ENCODE measurements around the gene RFTN1.

DNA sequence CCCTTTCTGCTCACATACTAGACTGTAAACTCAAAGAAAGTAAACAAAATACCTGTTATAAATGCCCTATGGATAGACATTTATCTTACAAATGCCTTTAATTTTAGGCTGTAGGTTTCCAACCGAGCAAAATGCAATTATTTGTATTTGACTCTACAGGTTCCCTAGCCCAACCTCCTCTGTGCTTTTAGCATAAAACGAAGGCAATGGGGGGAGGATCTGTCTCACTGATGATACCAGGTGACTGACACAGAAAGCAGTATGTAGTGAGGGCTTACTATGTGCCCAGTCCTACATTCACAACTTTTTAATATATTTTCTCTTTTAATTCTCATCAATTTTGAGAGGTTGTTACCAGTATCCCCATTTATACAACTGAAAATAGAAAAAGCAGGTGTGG is 161.1 kb downstream of the RFTN1 start:
- no peak for TF ChIP-seq POLR2A (IDR thresholded peaks at IDR 0.05)
- TF ChIP-seq, protein P1, sequence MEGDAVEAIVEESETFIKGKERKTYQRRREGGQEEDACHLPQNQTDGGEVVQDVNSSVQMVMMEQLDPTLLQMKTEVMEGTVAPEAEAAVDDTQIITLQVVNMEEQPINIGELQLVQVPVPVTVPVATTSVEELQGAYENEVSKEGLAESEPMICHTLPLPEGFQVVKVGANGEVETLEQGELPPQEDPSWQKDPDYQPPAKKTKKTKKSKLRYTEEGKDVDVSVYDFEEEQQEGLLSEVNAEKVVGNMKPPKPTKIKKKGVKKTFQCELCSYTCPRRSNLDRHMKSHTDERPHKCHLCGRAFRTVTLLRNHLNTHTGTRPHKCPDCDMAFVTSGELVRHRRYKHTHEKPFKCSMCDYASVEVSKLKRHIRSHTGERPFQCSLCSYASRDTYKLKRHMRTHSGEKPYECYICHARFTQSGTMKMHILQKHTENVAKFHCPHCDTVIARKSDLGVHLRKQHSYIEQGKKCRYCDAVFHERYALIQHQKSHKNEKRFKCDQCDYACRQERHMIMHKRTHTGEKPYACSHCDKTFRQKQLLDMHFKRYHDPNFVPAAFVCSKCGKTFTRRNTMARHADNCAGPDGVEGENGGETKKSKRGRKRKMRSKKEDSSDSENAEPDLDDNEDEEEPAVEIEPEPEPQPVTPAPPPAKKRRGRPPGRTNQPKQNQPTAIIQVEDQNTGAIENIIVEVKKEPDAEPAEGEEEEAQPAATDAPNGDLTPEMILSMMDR (IDR thresholded peaks at IDR 0.05) = no peak

All from tibial nerve (tissue), 3 donors.